ENCODE results near the gene ARHGAP22.

ARHGAP22 gene

GRCh38 chr10:48640326-48640725, 35.5 kb upstream of the ARHGAP22 start:
- FAIRE-seq (no peak), DNase-seq (ENCODE audit: insufficient read length, low spot score) (no peak)
- TF ChIP-seq POLR2A (IDR thresholded peaks at IDR 0.05; ENCODE audit: low read depth, low read length) (no peak), TAF1 (IDR thresholded peaks at IDR 0.05; ENCODE audit: low read depth, low read length) (no peak), POLR2AphosphoS5 (IDR thresholded peaks at IDR 0.05; ENCODE audit: low read depth, low read length) (no peak), POU2F2 (IDR thresholded peaks at IDR 0.05; ENCODE audit: low read depth, low read length) (no peak), SPI1 (IDR thresholded peaks at IDR 0.05; ENCODE audit: low read depth, low read length) (no peak), PAX5 (IDR thresholded peaks at IDR 0.05; ENCODE audit: insufficient read depth, low read length, severe bottlenecking) (no peak)

- no peak for TF ChIP-seq POLR2AphosphoS5 (IDR thresholded peaks at IDR 0.05; ENCODE audit: low read depth, low read length)
- no peak for FAIRE-seq
- DNase-seq (ENCODE audit: insufficient read length, low spot score), result no peak
These were observed 34.8 kb upstream of the ARHGAP22 start for GRCh38 chr10:48639632-48640031.

GRCh38 chr10:48638739-48639527, 34.1 kb upstream of the ARHGAP22 start:
- DNase-seq (ENCODE audit: insufficient read length, low spot score), result no peak
- TF ChIP-seq PAX5 (IDR thresholded peaks at IDR 0.05; ENCODE audit: insufficient read depth, low read length, severe bottlenecking), result no peak
- no peak for TF ChIP-seq TAF1 (IDR thresholded peaks at IDR 0.05; ENCODE audit: low read depth, low read length)
- TF ChIP-seq POLR2A (IDR thresholded peaks at IDR 0.05; ENCODE audit: low read depth, low read length), result no peak
- TF ChIP-seq POLR2AphosphoS5 (IDR thresholded peaks at IDR 0.05; ENCODE audit: low read depth, low read length), result no peak
- no peak for TF ChIP-seq POU2F2 (IDR thresholded peaks at IDR 0.05; ENCODE audit: low read depth, low read length)
- no peak for TF ChIP-seq SPI1 (IDR thresholded peaks at IDR 0.05; ENCODE audit: low read depth, low read length)
- FAIRE-seq, result peak; percentile 72

- DNase-seq (ENCODE audit: insufficient read length, low spot score), result no peak
- no peak for TF ChIP-seq POLR2A (IDR thresholded peaks at IDR 0.05; ENCODE audit: low read depth, low read length)
- TF ChIP-seq TAF1 (IDR thresholded peaks at IDR 0.05; ENCODE audit: low read depth, low read length), result no peak
- no peak for TF ChIP-seq POU2F2 (IDR thresholded peaks at IDR 0.05; ENCODE audit: low read depth, low read length)
- TF ChIP-seq POLR2AphosphoS5 (IDR thresholded peaks at IDR 0.05; ENCODE audit: low read depth, low read length), result no peak
- no peak for FAIRE-seq
These were observed 33.3 kb upstream of the ARHGAP22 start for GRCh38 chr10:48638158-48638557.

- TF ChIP-seq POLR2A (IDR thresholded peaks at IDR 0.05; ENCODE audit: low read depth, low read length) (no peak), POLR2AphosphoS5 (IDR thresholded peaks at IDR 0.05; ENCODE audit: low read depth, low read length) (no peak), POU2F2 (IDR thresholded peaks at IDR 0.05; ENCODE audit: low read depth, low read length) (no peak), TAF1 (IDR thresholded peaks at IDR 0.05; ENCODE audit: low read depth, low read length) (no peak), SPI1 (IDR thresholded peaks at IDR 0.05; ENCODE audit: low read depth, low read length) (no peak)
- FAIRE-seq (no peak), DNase-seq (ENCODE audit: insufficient read length, low spot score) (no peak)
These were observed 32.0 kb upstream of the ARHGAP22 start for GRCh38 chr10:48636901-48637300.

GRCh38 chr10:48636231-48636630, 31.4 kb upstream of the ARHGAP22 start:
- no peak for FAIRE-seq
- DNase-seq (ENCODE audit: insufficient read length, low spot score), result no peak
- TF ChIP-seq SPI1 (IDR thresholded peaks at IDR 0.05; ENCODE audit: low read depth, low read length) (no peak), POU2F2 (IDR thresholded peaks at IDR 0.05; ENCODE audit: low read depth, low read length) (no peak), POLR2AphosphoS5 (IDR thresholded peaks at IDR 0.05; ENCODE audit: low read depth, low read length) (no peak), TAF1 (IDR thresholded peaks at IDR 0.05; ENCODE audit: low read depth, low read length) (no peak), POLR2A (IDR thresholded peaks at IDR 0.05; ENCODE audit: low read depth, low read length) (no peak), PAX5 (IDR thresholded peaks at IDR 0.05; ENCODE audit: insufficient read depth, low read length, severe bottlenecking) (no peak)

GRCh38 chr10:48634984-48635557, 30.2 kb upstream of the ARHGAP22 start:
- no peak for TF ChIP-seq SPI1 (IDR thresholded peaks at IDR 0.05; ENCODE audit: low read depth, low read length)
- TF ChIP-seq PAX5 (IDR thresholded peaks at IDR 0.05; ENCODE audit: insufficient read depth, low read length, severe bottlenecking), result no peak
- no peak for TF ChIP-seq POLR2AphosphoS5 (IDR thresholded peaks at IDR 0.05; ENCODE audit: low read depth, low read length)
- TF ChIP-seq POU2F2 (IDR thresholded peaks at IDR 0.05; ENCODE audit: low read depth, low read length), result no peak
- TF ChIP-seq TAF1 (IDR thresholded peaks at IDR 0.05; ENCODE audit: low read depth, low read length), result no peak
- no peak for TF ChIP-seq POLR2A (IDR thresholded peaks at IDR 0.05; ENCODE audit: low read depth, low read length)
- DNase-seq (ENCODE audit: insufficient read length, low spot score) (no peak), FAIRE-seq (peak; percentile 69)

- DNase-seq (ENCODE audit: insufficient read length, low spot score) (no peak), FAIRE-seq (no peak)
- TF ChIP-seq POU2F2 (IDR thresholded peaks at IDR 0.05; ENCODE audit: low read depth, low read length), result no peak
- TF ChIP-seq SPI1 (IDR thresholded peaks at IDR 0.05; ENCODE audit: low read depth, low read length), result no peak
- TF ChIP-seq POLR2AphosphoS5 (IDR thresholded peaks at IDR 0.05; ENCODE audit: low read depth, low read length), result no peak
- TF ChIP-seq POLR2A (IDR thresholded peaks at IDR 0.05; ENCODE audit: low read depth, low read length), result no peak
- no peak for TF ChIP-seq PAX5 (IDR thresholded peaks at IDR 0.05; ENCODE audit: insufficient read depth, low read length, severe bottlenecking)
- no peak for TF ChIP-seq TAF1 (IDR thresholded peaks at IDR 0.05; ENCODE audit: low read depth, low read length)
These were observed 29.5 kb upstream of the ARHGAP22 start for GRCh38 chr10:48634198-48634983.

- FAIRE-seq, result peak; percentile 88
These were observed 28.7 kb upstream of the ARHGAP22 start for GRCh38 chr10:48633381-48634197.

More at GRCh38 chr10:48633381-48634197, 28.7 kb upstream of the ARHGAP22 start:
- no peak for DNase-seq (ENCODE audit: insufficient read length, low spot score)
- no peak for TF ChIP-seq PAX5 (IDR thresholded peaks at IDR 0.05; ENCODE audit: insufficient read depth, low read length, severe bottlenecking)
- no peak for TF ChIP-seq TAF1 (IDR thresholded peaks at IDR 0.05; ENCODE audit: low read depth, low read length)
- no peak for TF ChIP-seq POLR2AphosphoS5 (IDR thresholded peaks at IDR 0.05; ENCODE audit: low read depth, low read length)
- TF ChIP-seq POU2F2 (IDR thresholded peaks at IDR 0.05; ENCODE audit: low read depth, low read length), result no peak
- TF ChIP-seq POLR2A (IDR thresholded peaks at IDR 0.05; ENCODE audit: low read depth, low read length), result no peak
- TF ChIP-seq SPI1 (IDR thresholded peaks at IDR 0.05; ENCODE audit: low read depth, low read length), result no peak
